Activated B cell treated with CpG ODN at 0.5 μM for 24 hours (primary cell): ENCODE data around the gene PLA2G4C. TPM values are rescaled to one million over a fixed set of nuclear protein-coding genes. Genes with fewer than 3 reads are reported as not detected.

Experiments used
- ATAC-seq: fragments of 200-7000 bp; cut with Tn5 transposase; one replicate; pipeline ENCODE4 v1.10.0; 2021; ENCODE audit warnings: low read depth, mild to moderate bottlenecking, moderate library complexity
- CTCF ChIA-PET: fragments of 350-600 bp; sonication (Branson Sonifier 250); formaldehyde crosslinking; loops from one replicate; lab custom pipeline; 2021; ENCODE audit warnings: antibody characterized with exemption; lab: Charles Lee
- POLR2A ChIA-PET: fragments of 350-600 bp; sonication (Branson Sonifier 250); formaldehyde crosslinking; loops from one replicate; lab custom pipeline; 2021; ENCODE audit warnings: antibody characterized with exemption; lab: Charles Lee
- DNase-seq: peaks from one replicate; pipeline ENCODE4 v3.0.0; 2022
- H3K27ac Mint-ChIP-seq: one replicate; pipeline ENCODE4 v1.8.0; 2020; ENCODE audit warnings: mixed read lengths
- H3K27me3 Mint-ChIP-seq: one replicate; pipeline ENCODE4 v1.8.0; 2021; ENCODE audit warnings: mixed read lengths
- H3K36me3 Mint-ChIP-seq: one replicate; pipeline ENCODE4 v1.8.0; 2021; ENCODE audit warnings: low read depth, mixed read lengths
- H3K4me1 Mint-ChIP-seq: one replicate; pipeline ENCODE4 v1.8.0; 2021; ENCODE audit warnings: mixed read lengths
- H3K4me3 Mint-ChIP-seq: one replicate; pipeline ENCODE4 v1.8.0; 2020; ENCODE audit warnings: mild to moderate bottlenecking, mixed read lengths
- H3K9me3 Mint-ChIP-seq: one replicate; pipeline ENCODE4 v1.8.0; 2020; ENCODE audit warnings: mixed read lengths
- CTCF ChIP-seq: fragments of 200-600 bp; IDR thresholded peaks from one replicate; pipeline ENCODE4 v1.8.0; 2022; ENCODE audit warnings: antibody characterized with exemption, mild to moderate bottlenecking
- intact Hi-C: fragments of 100-400 bp; cut with micrococcal nuclease; formaldehyde crosslinking; loops from one replicate; pipeline ENCODE4 v1.15.1; 2024
- total RNA-seq: library from RNA; stranded (reverse); gene quantifications from 2 replicates; pipeline ENCODE4 v1.2.3, GENCODE V29; 2022

Gene PLA2G4C
- total RNA-seq, 1 donor from 2014 or later = 16.6 TPM

GRCh38 chr19:48064509-48064908, 46.1 kb downstream of the PLA2G4C start:
- H3K36me3 Mint-ChIP-seq = peaks cover 10% of the 10 kb centered on the region
- intact Hi-C loops = no loop called here
- no peaks in the 10 kb centered on the region for H3K9me3 Mint-ChIP-seq
- no peaks in the 10 kb centered on the region for H3K4me1 Mint-ChIP-seq
- no peak for DNase-seq
- peaks cover 2% of the 10 kb centered on the region for H3K27me3 Mint-ChIP-seq
- no peak overlapping the region for H3K4me3 Mint-ChIP-seq
- ChIA-PET CTCF (no interaction called here), POLR2A (no interaction called here)
- H3K27ac Mint-ChIP-seq = no peak overlapping the region
- ATAC-seq = no peak
- no peak for TF ChIP-seq CTCF

- Mint-ChIP-seq H3K4me1 (no peaks in the 10 kb centered on the region), H3K9me3 (no peaks in the 10 kb centered on the region), H3K27ac (no peak overlapping the region), H3K27me3 (peaks cover 2% of the 10 kb centered on the region), H3K4me3 (no peak overlapping the region), H3K36me3 (peaks cover 10% of the 10 kb centered on the region)
- ChIA-PET CTCF (no interaction called here), POLR2A (no interaction called here)
- no peak for TF ChIP-seq CTCF
- no peak for ATAC-seq
- intact Hi-C loops = no loop called here
- DNase-seq = no peak
Observed at GRCh38 chr19:48061401-48062344, 48.9 kb downstream of the PLA2G4C start.

- Mint-ChIP-seq H3K4me3 (no peak overlapping the region), H3K4me1 (no peaks in the 10 kb centered on the region), H3K27me3 (peaks cover 2% of the 10 kb centered on the region), H3K9me3 (no peaks in the 10 kb centered on the region), H3K27ac (no peak overlapping the region), H3K36me3 (peaks cover 7% of the 10 kb centered on the region)
- intact Hi-C loops = no loop called here
- ChIA-PET POLR2A (no interaction called here), CTCF (no interaction called here)
- no peak for TF ChIP-seq CTCF
- ATAC-seq (no peak), DNase-seq (no peak)
Observed at GRCh38 chr19:48060381-48060780, 50.2 kb downstream of the PLA2G4C start.

- no peak for ATAC-seq
- no peak for DNase-seq
- intact Hi-C loops = no loop called here
- H3K4me1 Mint-ChIP-seq = no peaks in the 10 kb centered on the region
- H3K9me3 Mint-ChIP-seq = no peaks in the 10 kb centered on the region
- no peak for TF ChIP-seq CTCF
- CTCF ChIA-PET = no interaction called here
- no peak overlapping the region for H3K4me3 Mint-ChIP-seq
- peaks cover 2% of the 10 kb centered on the region for H3K27me3 Mint-ChIP-seq
- no peak overlapping the region for H3K27ac Mint-ChIP-seq
- POLR2A ChIA-PET = no interaction called here
- H3K36me3 Mint-ChIP-seq = peaks cover 6% of the 10 kb centered on the region
Observed at GRCh38 chr19:48059331-48059730, 51.3 kb downstream of the PLA2G4C start.

- Mint-ChIP-seq H3K4me3 (no peak overlapping the region), H3K27ac (no peak overlapping the region), H3K27me3 (no peaks in the 10 kb centered on the region), H3K9me3 (peaks cover 2% of the 10 kb centered on the region), H3K36me3 (peaks cover 10% of the 10 kb centered on the region), H3K4me1 (no peaks in the 10 kb centered on the region)
- ChIA-PET CTCF (no interaction called here), POLR2A (no interaction called here)
- ATAC-seq (no peak), DNase-seq (no peak)
- TF ChIP-seq CTCF = no peak
- intact Hi-C loops = no loop called here
Observed at GRCh38 chr19:48053856-48054255, 56.8 kb downstream of the PLA2G4C start.
